HCT116 (cell line): Measurements from ENCODE around the gene OCRL. TPM values are rescaled to one million over a fixed set of nuclear protein-coding genes. Genes with fewer than 3 reads are reported as not detected.

Experiments
- ATAC-seq: fragments of 200-7000 bp; cut with Tn5 transposase; 2 replicates; pipeline ENCODE4 v1.9.1; 2020; ENCODE audit warnings: mild to moderate bottlenecking, moderate library complexity
- BruUV-seq: library from RNA; stranded (reverse); fragments of 400-500 nt; replicated peaks from 2 replicates; lab custom pipeline; 2021; lab: Mats Ljungman, UMichigan
- CTCF ChIA-PET: fragments of 300-600 bp; sonication (Branson Sonifier 250); formaldehyde crosslinking; loops from one replicate; lab custom pipeline; 2021; ENCODE audit warnings: antibody characterized with exemption; lab: Charles Lee
- POLR2A ChIA-PET: fragments of 300-600, 350-600 bp; sonication (Branson Sonifier 250); formaldehyde crosslinking; loops from one replicate; lab custom pipeline; 2021; ENCODE audit warnings: antibody characterized with exemption; lab: Charles Lee
- RAD21 ChIA-PET, 2 experiments: fragments of 300-600 bp; sonication (Branson Sonifier 250); formaldehyde crosslinking; loops; one replicate each; lab custom pipeline; 2023; ENCODE audit warnings: low total read pairs in 2 of 2; ENCODE audit not compliant: uncharacterized antibody in 2 of 2, unreplicated experiment in 2 of 2, low non-redundant PET in 1 of 2; lab: Charles Lee
- DNase-seq: peaks from one replicate; pipeline ENCODE4 v3.0.0-alpha.2; 2010; ENCODE audit warnings: low read depth, low spot score
- H2AFZ ChIP-seq: fragments of 200-600 bp; shearing (Covaris generic), sonication (generic); 2 replicates; pipeline ENCODE4 v1.6.1; 2017; ENCODE audit warnings: low read depth, mixed run types, mixed read lengths, antibody characterized with exemption, low read length; ENCODE audit not compliant: poor library complexity, severe bottlenecking
- H3K27ac ChIP-seq: 2 replicates; pipeline ENCODE4 v1.5.1; 2012; ENCODE audit warnings: low read depth, low read length
- H3K27me3 ChIP-seq: fragments of 200-600 bp; sonication (generic); 2 replicates; pipeline ENCODE4 v1.6.1; 2016; ENCODE audit warnings: mixed run types, low read length, mixed read lengths; ENCODE audit not compliant: insufficient read depth
- H3K36me3 ChIP-seq, 2 experiments: fragments of 200-500 bp in 1 of 2; fragments of 200-600 bp in 1 of 2; sonication (Bioruptor generic) in 1 of 2; sonication (generic) in 1 of 2; 2 replicates each; pipeline versions ENCODE4 v1.5.1 to v1.6.1; 2014 to 2016; ENCODE audit warnings: low read length in 2 of 2, inconsistent platforms in 1 of 2, mixed read lengths in 1 of 2, mixed run types in 1 of 2; ENCODE audit not compliant: insufficient read depth in 2 of 2, control insufficient read depth in 1 of 2
- H3K4me1 ChIP-seq, 2 experiments: fragments of 200-600 bp in 1 of 2; sonication (generic) in 1 of 2; 2 replicates each; pipeline versions ENCODE4 v1.5.1 to v1.6.1; 2012 to 2017; ENCODE audit warnings: low read length in 2 of 2, inconsistent platforms in 1 of 2, mild to moderate bottlenecking in 1 of 2, mixed read lengths in 1 of 2, mixed run types in 1 of 2, moderate library complexity in 1 of 2; ENCODE audit not compliant: insufficient read depth in 2 of 2, control insufficient read depth in 1 of 2
- H3K4me2 ChIP-seq: fragments of 200-600 bp; sonication (generic); 2 replicates; pipeline ENCODE4 v1.6.1; 2017; ENCODE audit warnings: mixed run types, low read length, mixed read lengths
- H3K4me3 ChIP-seq, 2 experiments: fragments of 200-600 bp in 1 of 2; sonication (generic) in 1 of 2; replicated peaks in 1 of 2; 2 replicates each; pipeline ENCODE4 v1.5.1; 2011 to 2016; ENCODE audit warnings: low read length in 2 of 2, control low read depth in 1 of 2, low read depth in 1 of 2, mild to moderate bottlenecking in 1 of 2, mixed read lengths in 1 of 2, mixed run types in 1 of 2
- H3K79me2 ChIP-seq: fragments of 200-600 bp; sonication (generic); 2 replicates; pipeline ENCODE4 v1.6.1; 2017; ENCODE audit warnings: mild to moderate bottlenecking, mixed run types, low read length, moderate library complexity, mixed read lengths; ENCODE audit not compliant: insufficient read depth
- H3K9ac ChIP-seq: fragments of 200-600 bp; sonication (generic); 2 replicates; pipeline ENCODE4 v1.6.1; 2016; ENCODE audit warnings: low read length, mixed read lengths
- H3K9me2 ChIP-seq: fragments of 200-600 bp; sonication (generic), shearing (Covaris generic); 2 replicates; pipeline ENCODE4 v1.6.1; 2017; ENCODE audit warnings: mixed run types, mild to moderate bottlenecking, moderate library complexity; ENCODE audit not compliant: insufficient read depth
- H3K9me3 ChIP-seq, 2 experiments: fragments of 200-500 bp in 1 of 2; fragments of 200-600 bp in 1 of 2; sonication (Bioruptor generic) in 1 of 2; sonication (generic) in 1 of 2; 2 replicates each; pipeline ENCODE4 v1.6.1; 2014 to 2017; ENCODE audit warnings: low read length in 2 of 2, mixed read lengths in 2 of 2, inconsistent platforms in 1 of 2, low read depth in 1 of 2, mild to moderate bottlenecking in 1 of 2, mixed run types in 1 of 2, moderate library complexity in 1 of 2; ENCODE audit not compliant: control insufficient read depth in 1 of 2, insufficient read depth in 1 of 2
- H4K20me1 ChIP-seq: fragments of 200-600 bp; sonication (generic), shearing (Covaris generic); 2 replicates; pipeline ENCODE4 v1.6.1; 2017; ENCODE audit warnings: mixed run types, mild to moderate bottlenecking, moderate library complexity; ENCODE audit not compliant: insufficient read depth
- CBX3 ChIP-seq: IDR thresholded peaks from 2 replicates; pipeline ENCODE4 v1.6.1; 2012; ENCODE audit warnings: low read depth
- CEBPB ChIP-seq: IDR thresholded peaks from 2 replicates; pipeline ENCODE4 v1.6.1; 2012; ENCODE audit warnings: low read depth
- EGR1 ChIP-seq: IDR thresholded peaks from 2 replicates; pipeline ENCODE4 v1.6.1; 2012; ENCODE audit warnings: low read depth
- ELF1 ChIP-seq: IDR thresholded peaks from 2 replicates; pipeline ENCODE4 v1.6.1; 2012; ENCODE audit warnings: low read depth, borderline replicate concordance
- EZH2phosphoT487 ChIP-seq: fragments of 200-600 bp; IDR thresholded peaks from 2 replicates; pipeline ENCODE4 v1.6.1; 2018; ENCODE audit warnings: antibody characterized with exemption, borderline replicate concordance
- FOSL1 ChIP-seq: IDR thresholded peaks from 2 replicates; pipeline ENCODE4 v1.6.1; 2012; ENCODE audit warnings: low read depth
- JUND ChIP-seq: IDR thresholded peaks from 2 replicates; pipeline ENCODE4 v1.6.1; 2012
- POLR2A ChIP-seq: IDR thresholded peaks from 2 replicates; pipeline ENCODE4 v1.7.0; 2011; ENCODE audit warnings: borderline replicate concordance; ENCODE audit not compliant: insufficient read depth, insufficient read length; ENCODE audit errors: extremely low read depth
- POLR2AphosphoS5 ChIP-seq: IDR thresholded peaks from 2 replicates; pipeline ENCODE4 v1.6.1; 2011; ENCODE audit warnings: mild to moderate bottlenecking, low read depth, low read length, moderate library complexity
- RAD21 ChIP-seq: IDR thresholded peaks from 2 replicates; pipeline ENCODE4 v1.6.1; 2012; ENCODE audit warnings: low read depth, mild to moderate bottlenecking
- SIN3A ChIP-seq: IDR thresholded peaks from 2 replicates; pipeline ENCODE4 v1.6.1; 2012; ENCODE audit warnings: low read depth
- SP1 ChIP-seq: IDR thresholded peaks from 2 replicates; pipeline ENCODE4 v1.6.1; 2012; ENCODE audit warnings: low read depth
- YY1 ChIP-seq: IDR thresholded peaks from 2 replicates; pipeline ENCODE4 v1.6.1; 2011; ENCODE audit warnings: low read length, low read depth, moderate library complexity, mild to moderate bottlenecking; ENCODE audit not compliant: insufficient replicate concordance; ENCODE audit errors: extremely low read depth
- ZFX ChIP-seq: fragments of 450-650 bp; IDR thresholded peaks from 2 replicates; pipeline ENCODE4 v1.6.1; 2017
- ZNF274 ChIP-seq: fragments of 200-500 bp; sonication (Bioruptor generic); IDR thresholded peaks from 2 replicates; pipeline ENCODE4 v1.6.1; 2014; ENCODE audit warnings: mild to moderate bottlenecking, low read depth, low read length, inconsistent platforms
- intact Hi-C: fragments of 100-400 bp; cut with micrococcal nuclease; formaldehyde crosslinking; loops from 2 replicates; pipeline ENCODE4 v1.10.0; 2022
- total RNA-seq: library from RNA; stranded (reverse); gene quantifications from one replicate; pipeline ENCODE4 v1.2.1, GENCODE V29; 2021; ENCODE audit not compliant: unreplicated experiment
- TF ChIP-seq, protein P1 (sequence below): IDR thresholded peaks from 2 replicates; pipeline ENCODE4 v1.6.1; 2012
- TF ChIP-seq, protein P2 (sequence below), 3 experiments: fragments of 200-600 bp in 1 of 3; sonication (generic) in 1 of 3; IDR thresholded peaks in 2 of 3; conservative IDR thresholded peaks in 1 of 3; 2 replicates each; pipeline ENCODE4 v1.5.1; 2012 to 2017; ENCODE audit warnings: low read depth in 2 of 3, low read length in 2 of 3, antibody characterized with exemption in 1 of 3, borderline replicate concordance in 1 of 3, control low read depth in 1 of 3, mild to moderate bottlenecking in 1 of 3, mixed read lengths in 1 of 3, mixed run types in 1 of 3, moderate library complexity in 1 of 3; ENCODE audit not compliant: insufficient read depth in 1 of 3
- TF ChIP-seq, protein P3 (sequence below): IDR thresholded peaks from 2 replicates; pipeline ENCODE4 v1.6.1; 2012

The OCRL gene
- total RNA-seq, 1 experiment from 2014 or later, result 19.8 TPM

DNA sequence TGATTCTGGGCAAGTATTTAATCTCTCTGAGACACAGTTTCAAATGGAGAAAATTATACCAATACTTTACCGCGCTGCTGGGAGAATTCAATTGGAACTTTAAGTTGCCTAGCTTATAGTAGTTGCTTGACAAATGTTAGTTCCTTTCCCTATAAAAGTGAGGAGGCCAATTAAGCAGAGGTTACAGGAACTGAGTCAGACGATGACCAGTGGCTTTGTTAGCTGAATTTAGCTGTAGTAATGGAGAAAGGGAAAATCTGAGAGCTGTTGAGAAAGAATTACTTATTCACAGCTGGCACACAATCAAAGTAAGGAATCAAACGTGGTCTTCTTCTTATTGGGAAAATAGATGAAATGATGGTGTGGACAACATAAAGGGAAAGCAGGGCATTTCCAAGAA, 46.4 kb upstream of the OCRL start:
- no peaks in the 10 kb centered on the region for H3K79me2 ChIP-seq
- H3K27ac ChIP-seq, result no peak overlapping the region
- CTCF ChIA-PET, result no interaction called here
- no peaks in the 10 kb centered on the region for H4K20me1 ChIP-seq
- no peak overlapping the region for H3K4me2 ChIP-seq
- H3K9me3 ChIP-seq, result no peaks in the 10 kb centered on the region
- H3K4me3 ChIP-seq, result no peak overlapping the region
- RAD21 ChIA-PET, result no interaction called here
- no TSS peak for BruUV-seq
- POLR2A ChIA-PET, result no interaction called here
- no peak overlapping the region for H2AFZ ChIP-seq
- H3K4me1 ChIP-seq, result peaks cover 0 to 16% of the 10 kb centered on the region in 2 experiments; a peak in 2 of 4 replicates
- H3K27me3 ChIP-seq, result no peaks in the 10 kb centered on the region
- no peak for ATAC-seq
- intact Hi-C loops, result no loop called here
- TF ChIP-seq ZFX, result no peak
- TF ChIP-seq, protein P1, sequence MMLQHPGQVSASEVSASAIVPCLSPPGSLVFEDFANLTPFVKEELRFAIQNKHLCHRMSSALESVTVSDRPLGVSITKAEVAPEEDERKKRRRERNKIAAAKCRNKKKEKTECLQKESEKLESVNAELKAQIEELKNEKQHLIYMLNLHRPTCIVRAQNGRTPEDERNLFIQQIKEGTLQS, result no peak
- no peak for TF ChIP-seq ELF1
- TF ChIP-seq JUND, result no peak
- TF ChIP-seq YY1, result no peak
- TF ChIP-seq CBX3, result no peak
- no peak for TF ChIP-seq POLR2A
- TF ChIP-seq FOSL1, result no peak
- TF ChIP-seq SIN3A, result no peak
- TF ChIP-seq, protein P2, sequence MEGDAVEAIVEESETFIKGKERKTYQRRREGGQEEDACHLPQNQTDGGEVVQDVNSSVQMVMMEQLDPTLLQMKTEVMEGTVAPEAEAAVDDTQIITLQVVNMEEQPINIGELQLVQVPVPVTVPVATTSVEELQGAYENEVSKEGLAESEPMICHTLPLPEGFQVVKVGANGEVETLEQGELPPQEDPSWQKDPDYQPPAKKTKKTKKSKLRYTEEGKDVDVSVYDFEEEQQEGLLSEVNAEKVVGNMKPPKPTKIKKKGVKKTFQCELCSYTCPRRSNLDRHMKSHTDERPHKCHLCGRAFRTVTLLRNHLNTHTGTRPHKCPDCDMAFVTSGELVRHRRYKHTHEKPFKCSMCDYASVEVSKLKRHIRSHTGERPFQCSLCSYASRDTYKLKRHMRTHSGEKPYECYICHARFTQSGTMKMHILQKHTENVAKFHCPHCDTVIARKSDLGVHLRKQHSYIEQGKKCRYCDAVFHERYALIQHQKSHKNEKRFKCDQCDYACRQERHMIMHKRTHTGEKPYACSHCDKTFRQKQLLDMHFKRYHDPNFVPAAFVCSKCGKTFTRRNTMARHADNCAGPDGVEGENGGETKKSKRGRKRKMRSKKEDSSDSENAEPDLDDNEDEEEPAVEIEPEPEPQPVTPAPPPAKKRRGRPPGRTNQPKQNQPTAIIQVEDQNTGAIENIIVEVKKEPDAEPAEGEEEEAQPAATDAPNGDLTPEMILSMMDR (IDR thresholded peaks at IDR 0.05 in 2 of 3, conservative IDR thresholded peaks at IDR 0.05 in 1 of 3; ENCODE audit: borderline replicate concordance in 1 of 3, insufficient read depth in 1 of 3, low read depth in 2 of 3, low read length in 2 of 3), result no peak
- TF ChIP-seq, protein P3, sequence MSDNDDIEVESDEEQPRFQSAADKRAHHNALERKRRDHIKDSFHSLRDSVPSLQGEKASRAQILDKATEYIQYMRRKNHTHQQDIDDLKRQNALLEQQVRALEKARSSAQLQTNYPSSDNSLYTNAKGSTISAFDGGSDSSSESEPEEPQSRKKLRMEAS, result no peak
- no peak for TF ChIP-seq SP1
- no peak for TF ChIP-seq ZNF274
- TF ChIP-seq EZH2phosphoT487, result no peak
- TF ChIP-seq POLR2AphosphoS5, result no peak
- no peak for TF ChIP-seq EGR1
- TF ChIP-seq CEBPB, result no peak
- no peak for TF ChIP-seq RAD21
- no peak overlapping the region for H3K9ac ChIP-seq
- DNase-seq, result no peak
- peaks cover 0 to 13% of the 10 kb centered on the region in 2 experiments; a peak in 2 of 4 replicates for H3K36me3 ChIP-seq
- H3K9me2 ChIP-seq, result no peaks in the 10 kb centered on the region
